ENCODE measurements around the gene RASD2.

- no peak for TF ChIP-seq CTCF (IDR thresholded peaks at IDR 0.05)
- no peak for TF ChIP-seq POLR2A (IDR thresholded peaks at IDR 0.05)
- no peak for TF ChIP-seq POLR2AphosphoS5 (IDR thresholded peaks at IDR 0.05)
- no peak for TF ChIP-seq EP300 (IDR thresholded peaks at IDR 0.05)
Observed at GRCh38 chr22:35523167-35523947, 17.3 kb upstream of the RASD2 start.
